NCI-H2171 (cell line): Measurements from ENCODE around the gene GDPD5.

Experiments used
- DNase-seq: peaks from one replicate; lab custom pipeline; 2025; lab: John Stamatoyannopoulos, UW

The GDPD5 gene

GRCh38 chr11:75472081-75472732, 53.5 kb downstream of the GDPD5 start:
- no peak for DNase-seq

GRCh38 chr11:75471176-75471973, 54.4 kb downstream of the GDPD5 start:
- DNase-seq, result no peak

- DNase-seq, result no peak
Observed at GRCh38 chr11:75470476-75471080, 55.2 kb downstream of the GDPD5 start.

- no peak for DNase-seq
Observed at GRCh38 chr11:75469785-75470405, 55.8 kb downstream of the GDPD5 start.

GRCh38 chr11:75468534-75469340, 57.0 kb downstream of the GDPD5 start:
- DNase-seq, result no peak

- no peak for DNase-seq
Observed at GRCh38 chr11:75467881-75468280, 57.9 kb downstream of the GDPD5 start.

GRCh38 chr11:75467311-75467710, 58.4 kb downstream of the GDPD5 start:
- no peak for DNase-seq

- DNase-seq, result no peak
Observed at GRCh38 chr11:75465701-75466531, 59.8 kb downstream of the GDPD5 start.

- DNase-seq, result no peak
Observed at GRCh38 chr11:75463106-75463774, 62.5 kb downstream of the GDPD5 start.

GRCh38 chr11:75462117-75462653, 63.6 kb downstream of the GDPD5 start:
- no peak for DNase-seq

- DNase-seq, result no peak
Observed at GRCh38 chr11:75461151-75461550, 64.6 kb downstream of the GDPD5 start.

- DNase-seq, result no peak
Observed at GRCh38 chr11:75456596-75457183, 69.1 kb downstream of the GDPD5 start.

GRCh38 chr11:75454987-75455386, 70.8 kb downstream of the GDPD5 start:
- DNase-seq, result no peak

GRCh38 chr11:75453916-75454655, 71.7 kb downstream of the GDPD5 start:
- DNase-seq, result no peak

- peak; percentile 73 for DNase-seq
Observed at GRCh38 chr11:75450826-75451821, 74.6 kb downstream of the GDPD5 start.

- DNase-seq, result no peak
Observed at GRCh38 chr11:75450236-75450635, 75.5 kb downstream of the GDPD5 start.

- no peak for DNase-seq
Observed at GRCh38 chr11:75449776-75450175, 76.0 kb downstream of the GDPD5 start.

- no peak for DNase-seq
Observed at GRCh38 chr11:75449271-75449670, 76.5 kb downstream of the GDPD5 start.
